Endothelial cell of umbilical vein (primary cell): ENCODE data around the gene SLC4A1AP. TPM values are rescaled to one million over a fixed set of nuclear protein-coding genes. Genes with fewer than 3 reads are reported as not detected.

Experiments used
- BruUV-seq: library from RNA; stranded (reverse); fragments of 400-500 nt; replicated peaks from 2 replicates; lab custom pipeline; 2021; lab: Mats Ljungman, UMichigan
- CTCF ChIA-PET: fragments of 300-600, 350-600 bp; sonication (Branson Sonifier 250); formaldehyde crosslinking; loops from one replicate; lab custom pipeline; 2021; ENCODE audit warnings: antibody characterized with exemption, inconsistent platforms; lab: Charles Lee
- POLR2A ChIA-PET: fragments of 300-600, 350-600 bp; sonication (Branson Sonifier 250); formaldehyde crosslinking; loops from one replicate; lab custom pipeline; 2021; ENCODE audit warnings: antibody characterized with exemption, inconsistent platforms; lab: Charles Lee
- DNase-seq: peaks from one replicate; pipeline ENCODE4 v3.0.0-alpha.2; 2011; ENCODE audit warnings: low read depth, low spot score
- FAIRE-seq: peaks from 2 replicates; lab custom pipeline; 2011; peaks lifted over from hg19 to GRCh38; lab: Jason Lieb, UNC
- H2AFZ ChIP-seq: 2 replicates; pipeline ENCODE4 v1.6.0; 2012; ENCODE audit warnings: low read depth, low read length, control low read depth, inconsistent platforms
- H3K27ac ChIP-seq: 2 replicates; pipeline ENCODE4 v1.5.1; 2011; ENCODE audit warnings: low read depth, mild to moderate bottlenecking, control low read depth, low read length, moderate library complexity; ENCODE audit not compliant: insufficient read depth
- H3K27me3 ChIP-seq, 2 experiments: 2 replicates each; pipeline versions ENCODE4 v1.6.0 to v1.6.1; 2011; ENCODE audit warnings: low read length in 2 of 2, mixed read lengths in 1 of 2; ENCODE audit not compliant: control insufficient read depth in 2 of 2, insufficient read depth in 2 of 2
- H3K36me3 ChIP-seq, 2 experiments: 2 replicates in 1 of 2; 3 replicates in 1 of 2; pipeline ENCODE4 v1.5.1; 2011; ENCODE audit warnings: low read length in 2 of 2, mild to moderate bottlenecking in 1 of 2, moderate library complexity in 1 of 2; ENCODE audit not compliant: control insufficient read depth in 2 of 2, insufficient read depth in 2 of 2; ENCODE audit errors: extremely low read depth in 1 of 2
- H3K4me1 ChIP-seq: 3 replicates; pipeline ENCODE4 v1.5.1; 2011; ENCODE audit warnings: mild to moderate bottlenecking, low read length; ENCODE audit not compliant: control insufficient read depth, insufficient read depth; ENCODE audit errors: extremely low read depth
- H3K4me2 ChIP-seq: 2 replicates; pipeline ENCODE4 v1.6.1; 2011; ENCODE audit warnings: low read length, control low read depth, mixed read lengths; ENCODE audit not compliant: insufficient read depth
- H3K4me3 ChIP-seq, 3 experiments: fragments of 200-600 bp in 1 of 3; sonication (generic), shearing (Covaris generic) in 1 of 3; replicated peaks in 1 of 3; 2 replicates each; pipeline ENCODE4 v1.5.1; 2011 to 2016; ENCODE audit warnings: control low read depth in 3 of 3, low read length in 3 of 3, mild to moderate bottlenecking in 2 of 3, inconsistent platforms in 1 of 3, low read depth in 1 of 3, moderate library complexity in 1 of 3; ENCODE audit not compliant: insufficient read depth in 1 of 3
- H3K79me2 ChIP-seq: 2 replicates; pipeline ENCODE4 v1.6.0; 2012; ENCODE audit warnings: low read length, inconsistent platforms; ENCODE audit not compliant: control insufficient read depth, insufficient read depth
- H3K9ac ChIP-seq: replicated peaks from 2 replicates; pipeline ENCODE3; 2011; ENCODE audit warnings: low read length, control low read depth; ENCODE audit not compliant: insufficient read depth; ENCODE audit errors: extremely low read depth
- H3K9me1 ChIP-seq: replicated peaks from 3 replicates; pipeline ENCODE4 v1.6.0; 2011; ENCODE audit warnings: mild to moderate bottlenecking, low read length; ENCODE audit not compliant: control insufficient read depth, insufficient read depth; ENCODE audit errors: extremely low read depth
- H3K9me3 ChIP-seq: replicated peaks from 2 replicates; pipeline ENCODE4 v1.5.1; 2012; ENCODE audit warnings: low read length, inconsistent platforms; ENCODE audit not compliant: control insufficient read depth, insufficient read depth
- H4K20me1 ChIP-seq: replicated peaks from 2 replicates; pipeline ENCODE3; 2011; ENCODE audit warnings: mild to moderate bottlenecking, low read length; ENCODE audit not compliant: control insufficient read depth, insufficient read depth; ENCODE audit errors: extremely low read depth
- CTCF ChIP-seq, 2 donors: IDR thresholded peaks; 1 replicate in 1 of 2; 2 replicates in 1 of 2; pipeline ENCODE4 v1.5.1; 2011; ENCODE audit warnings: low read length in 2 of 2, mild to moderate bottlenecking in 2 of 2, moderate library complexity in 2 of 2, control low read depth in 1 of 2, inconsistent platforms in 1 of 2, low read depth in 1 of 2; ENCODE audit not compliant: insufficient read depth in 1 of 2; ENCODE audit errors: extremely low read depth in 1 of 2
- FOS ChIP-seq: IDR thresholded peaks from 2 replicates; pipeline ENCODE4 v1.6.1; 2011; ENCODE audit warnings: mild to moderate bottlenecking, low read length, moderate library complexity, borderline replicate concordance; ENCODE audit not compliant: insufficient read depth
- GATA2 ChIP-seq: IDR thresholded peaks from 2 replicates; pipeline ENCODE4 v1.7.0; 2011; ENCODE audit warnings: low read depth, mild to moderate bottlenecking, moderate library complexity, mixed read lengths, low read length; ENCODE audit not compliant: insufficient read length, insufficient read depth
- JUN ChIP-seq: IDR thresholded peaks from 2 replicates; pipeline ENCODE4 v1.6.1; 2011; ENCODE audit warnings: borderline replicate concordance, low read depth; ENCODE audit not compliant: insufficient read length, insufficient read depth
- MAX ChIP-seq: IDR thresholded peaks from 2 replicates; pipeline ENCODE4 v1.6.1; 2011; ENCODE audit not compliant: insufficient read depth, insufficient read length
- POLR2A ChIP-seq: IDR thresholded peaks from 2 replicates; pipeline ENCODE4 v1.6.1; 2012; ENCODE audit warnings: low read depth, mild to moderate bottlenecking, control low read depth, low read length
- dilution Hi-C: fragments of 300-500 bp; cut with MboI; formaldehyde crosslinking; loops from one replicate; pipeline ENCODE4 v1.15.0; 2019; ENCODE audit warnings: low sequenced_read_pairs; ENCODE audit not compliant: extremely low pct_ligation_motif_present
- intact Hi-C: fragments of 100-400 bp; cut with micrococcal nuclease; formaldehyde crosslinking; loops from one replicate; pipeline ENCODE4 v1.10.0; 2022
- polyA plus RNA-seq, 4 experiments: library from polyadenylated mRNA; depleted of rRNA in 3 of 4; stranded (reverse) in 3 of 4; unstranded in 1 of 4; fragments of >200 nt; gene quantifications; 2 replicates each; pipeline versions ENCODE4 v1.2.1 to v1.2.3, GENCODE V29; 2011 to 2012; ENCODE audit warnings: missing spikeins in 1 of 4
- total RNA-seq: library from RNA; stranded (reverse); gene quantifications from 2 replicates; pipeline ENCODE4 v1.2.3, GENCODE V29; 2021

SLC4A1AP gene
- total and polyA plus RNA-seq, 2 donors (not counting 3 experiments of a cell fraction or from before 2014, with no cell fraction given): 9.5 to 28.4 TPM

GRCh38 chr2:27721884-27722485, 58.3 kb downstream of the SLC4A1AP start:
- Histone ChIP-seq H2AFZ (no peak overlapping the region), H3K4me3 (no peak overlapping the region), H3K4me1 (peaks cover 14% of the 10 kb centered on the region), H3K9me1 (no peaks in the 10 kb centered on the region), H3K9me3 (no peaks in the 10 kb centered on the region), H4K20me1 (no peaks in the 10 kb centered on the region), H3K27me3 (no peaks in the 10 kb centered on the region), H3K4me2 (no peak overlapping the region), H3K9ac (no peak overlapping the region), H3K27ac (no peak overlapping the region), H3K79me2 (no peaks in the 10 kb centered on the region), H3K36me3 (no peaks in the 10 kb centered on the region)
- TF ChIP-seq FOS (no peak), GATA2 (peak; percentile 30)
- intact Hi-C loops (no loop called here), dilution Hi-C loops (no loop called here)
- ChIA-PET POLR2A (no interaction called here), CTCF (interaction anchor here (1.4 to 2.9 kb wide), 12 partner anchors 9 to 731 kb away, joined by 4 to 48 read pairs (median 12); no protein-coding TSS in a partner anchor)
- FAIRE-seq (no peak), DNase-seq (no peak)
- no TSS peak for BruUV-seq

- dilution Hi-C loops: no loop called here
- no peaks in the 10 kb centered on the region for H3K9me1 ChIP-seq
- TF ChIP-seq GATA2 (no peak), MAX (no peak), JUN (no peak), CTCF (IDR thresholded peaks at IDR 0.05; ENCODE audit: extremely low read depth in 1 of 2, insufficient read depth in 1 of 2, low read depth in 1 of 2, low read length in 2 of 2) (peak; percentile 78 to 90), POLR2A (no peak)
- H3K36me3 ChIP-seq: no peaks in the 10 kb centered on the region
- H3K27ac ChIP-seq: no peak overlapping the region
- no peaks in the 10 kb centered on the region for H3K79me2 ChIP-seq
- BruUV-seq: no TSS peak
- FAIRE-seq (peak; percentile 92), DNase-seq (peak; percentile 68)
- ChIA-PET POLR2A (interaction anchor here (0.6 to 0.8 kb wide), 2 partner anchors 669 to 672 kb away, joined by 3 to 4 read pairs; partner anchors contain the start of gene FOSL2), CTCF (interaction anchor here (0.6 to 2.9 kb wide), 50 partner anchors 9 to 871 kb away, joined by 3 to 48 read pairs (median 4); no protein-coding TSS in a partner anchor)
- peaks cover 14% of the 10 kb centered on the region for H3K4me1 ChIP-seq
- H3K9me3 ChIP-seq: no peaks in the 10 kb centered on the region
- H4K20me1 ChIP-seq: no peaks in the 10 kb centered on the region
- peak overlapping the region; percentile 77 for H2AFZ ChIP-seq
- no peaks in the 10 kb centered on the region for H3K27me3 ChIP-seq
- H3K4me2 ChIP-seq: no peak overlapping the region
- H3K9ac ChIP-seq: no peak overlapping the region
- intact Hi-C loops: loop anchor here (1.0 kb wide), 3 partner anchors 17 to 729 kb away; no protein-coding TSS in a partner anchor
- H3K4me3 ChIP-seq: no peak overlapping the region
Observed at GRCh38 chr2:27723372-27724144, 59.9 kb downstream of the SLC4A1AP start.
